Raji (cell line): ENCODE measurements around the gene COX8C.

Experiments used
- POLR2A ChIP-seq: IDR thresholded peaks from 2 replicates; pipeline ENCODE4 v1.6.1; 2011; ENCODE audit warnings: low read depth, low read length, control low read depth; ENCODE audit not compliant: insufficient read depth

Gene COX8C

DNA sequence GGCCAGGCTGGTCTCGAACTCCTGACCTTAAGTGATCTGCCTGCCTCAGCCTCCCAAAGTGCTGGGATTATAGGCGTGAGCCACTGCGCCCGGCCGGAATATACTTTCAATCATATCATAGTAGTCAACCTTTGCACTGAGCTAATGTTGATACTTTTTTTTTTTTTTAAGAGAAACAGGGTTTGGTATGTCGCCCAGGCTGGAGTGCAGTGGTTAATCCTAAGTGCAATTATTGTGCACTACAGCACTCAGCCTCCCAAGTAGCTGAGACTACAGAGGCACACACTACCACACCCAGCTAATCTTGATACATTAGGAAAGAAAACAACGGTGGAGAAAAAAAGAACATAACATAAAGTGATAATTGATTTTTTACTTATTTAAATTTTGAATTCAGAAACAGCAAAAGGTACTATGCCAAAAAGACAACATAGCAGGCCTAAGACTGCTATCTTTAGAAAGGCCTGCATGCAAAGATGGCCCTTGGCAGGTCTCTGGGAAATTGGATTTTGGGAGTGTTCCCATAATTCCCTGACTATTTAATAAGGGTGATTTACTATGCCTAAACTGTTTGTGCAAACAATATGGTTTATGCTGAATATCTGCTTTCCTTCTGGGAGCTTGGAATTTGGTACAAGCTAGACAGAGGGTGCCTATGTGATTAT is 29.6 kb upstream of the COX8C start:
- TF ChIP-seq POLR2A, result no peak

DNA sequence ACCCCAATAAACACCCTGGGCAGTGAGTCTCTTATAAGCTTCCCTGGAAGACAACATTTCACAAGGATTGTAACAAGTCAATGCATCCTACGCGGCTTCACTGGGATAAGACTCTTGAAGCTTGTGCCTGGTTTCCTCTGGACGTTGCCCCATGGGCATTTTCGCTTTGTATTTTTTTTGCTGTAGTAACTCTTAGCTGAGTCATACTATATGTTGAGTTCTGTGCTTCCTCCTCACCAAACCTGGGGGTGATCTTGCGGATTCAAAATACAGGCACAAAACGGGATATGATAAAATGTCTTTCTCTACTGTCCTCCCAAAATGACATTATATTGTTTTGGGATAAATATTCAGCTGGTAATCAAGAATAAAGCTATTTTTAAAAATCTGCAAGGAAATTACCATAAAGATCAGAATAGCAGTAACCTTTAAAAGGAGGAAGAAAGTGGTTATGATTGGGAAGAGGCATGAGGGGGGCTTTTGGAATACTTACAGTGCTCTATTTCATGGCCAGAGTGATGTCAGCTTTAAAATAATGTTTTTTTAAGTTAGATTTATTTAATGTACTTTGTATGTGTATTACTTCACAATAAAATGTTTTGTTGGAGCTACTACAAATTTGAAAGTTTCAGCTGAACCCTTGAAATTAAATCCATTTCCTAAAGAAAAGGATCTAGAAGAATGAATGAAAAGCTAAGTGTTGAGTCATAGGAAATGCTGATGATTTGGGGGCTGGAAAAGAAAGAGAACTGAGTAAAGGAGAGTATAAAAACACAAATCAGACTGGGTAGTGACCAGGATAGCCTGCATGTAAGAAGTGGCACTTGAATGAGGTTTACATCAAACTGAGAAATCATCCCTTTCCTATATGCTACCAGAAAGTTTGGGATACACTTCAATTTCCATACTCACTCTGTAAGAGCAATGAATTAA is 28.8 kb upstream of the COX8C start:
- no peak for TF ChIP-seq POLR2A

- TF ChIP-seq POLR2A, result no peak
These were observed 28.1 kb upstream of the COX8C start for GRCh38 chr14:93318927-93319326.

- TF ChIP-seq POLR2A, result no peak
These were observed 27.5 kb upstream of the COX8C start for GRCh38 chr14:93319494-93319893.

- no peak for TF ChIP-seq POLR2A
These were observed 27.0 kb upstream of the COX8C start for GRCh38 chr14:93319958-93320357.

- TF ChIP-seq POLR2A, result no peak
These were observed 26.5 kb upstream of the COX8C start for GRCh38 chr14:93320489-93320888.

- no peak for TF ChIP-seq POLR2A
These were observed 23.9 kb upstream of the COX8C start for GRCh38 chr14:93322929-93323599.

DNA sequence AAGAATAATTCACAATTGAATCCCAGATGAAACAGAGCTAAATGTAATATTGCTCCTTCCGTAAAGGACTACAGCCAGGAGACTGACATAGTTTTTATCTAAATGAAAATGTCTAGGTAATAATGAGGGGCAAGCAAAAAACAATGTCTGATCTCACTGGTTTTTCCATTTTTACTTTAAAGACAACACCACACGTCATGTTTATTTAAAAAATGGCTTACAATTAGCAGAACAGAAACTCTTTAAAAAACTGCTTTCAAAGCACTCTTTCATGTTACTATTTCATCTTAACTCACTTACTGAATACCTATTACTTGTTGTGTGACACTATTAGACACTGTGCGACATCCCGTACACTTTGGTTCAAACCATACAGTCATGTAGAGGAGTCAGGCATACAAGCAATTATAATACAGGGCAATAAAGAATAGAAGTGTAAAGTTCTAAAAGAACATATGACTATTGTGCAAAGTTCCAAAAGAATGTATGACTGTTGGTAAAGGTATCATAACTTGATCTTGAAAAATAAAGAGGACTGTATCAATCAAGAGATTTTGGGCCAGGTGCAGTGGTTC is 23.3 kb upstream of the COX8C start:
- TF ChIP-seq POLR2A, result no peak

DNA sequence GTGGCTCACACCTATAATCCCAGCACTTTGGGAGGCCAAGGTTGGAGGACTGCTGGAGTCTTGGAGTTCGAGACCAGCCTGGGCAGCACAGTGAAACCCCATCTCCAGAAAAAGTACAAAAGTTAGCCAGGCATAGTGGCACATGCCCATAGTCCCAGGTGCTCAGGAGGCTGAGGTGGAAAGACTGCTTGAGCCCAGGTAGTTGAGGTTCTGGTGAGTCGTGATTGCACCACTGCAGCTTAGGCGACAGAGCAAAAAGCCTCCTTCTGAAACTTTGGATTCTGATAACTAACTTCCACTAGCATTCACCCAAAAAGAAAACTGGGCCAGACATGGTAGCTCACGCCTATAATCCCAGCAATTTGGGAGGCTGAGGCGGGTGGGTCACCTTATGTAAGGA is 20.8 kb upstream of the COX8C start:
- TF ChIP-seq POLR2A, result no peak

DNA sequence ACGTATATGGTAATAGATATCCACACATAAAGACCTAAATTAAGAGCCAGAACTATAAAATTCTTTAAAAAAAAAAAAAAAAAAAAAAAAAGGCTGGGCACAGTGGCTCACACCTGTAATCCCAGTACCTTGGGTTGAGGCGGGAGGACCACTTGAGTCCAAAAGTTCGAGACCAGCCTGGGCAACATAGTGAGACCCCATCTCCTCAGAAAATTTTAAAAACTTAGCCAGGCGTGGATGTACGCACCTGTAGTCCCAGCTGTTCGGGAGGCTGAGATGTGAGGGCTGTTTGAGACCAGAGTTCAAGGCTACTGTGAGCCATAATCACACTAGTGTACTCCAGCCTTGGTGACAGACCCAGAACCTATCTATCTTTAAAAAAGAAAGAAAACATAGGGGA is 18.4 kb upstream of the COX8C start:
- TF ChIP-seq POLR2A, result no peak

GRCh38 chr14:93329965-93330608 is 16.9 kb upstream of the COX8C start:
- TF ChIP-seq POLR2A, result no peak

GRCh38 chr14:93330609-93331000 is 16.4 kb upstream of the COX8C start:
- no peak for TF ChIP-seq POLR2A

DNA sequence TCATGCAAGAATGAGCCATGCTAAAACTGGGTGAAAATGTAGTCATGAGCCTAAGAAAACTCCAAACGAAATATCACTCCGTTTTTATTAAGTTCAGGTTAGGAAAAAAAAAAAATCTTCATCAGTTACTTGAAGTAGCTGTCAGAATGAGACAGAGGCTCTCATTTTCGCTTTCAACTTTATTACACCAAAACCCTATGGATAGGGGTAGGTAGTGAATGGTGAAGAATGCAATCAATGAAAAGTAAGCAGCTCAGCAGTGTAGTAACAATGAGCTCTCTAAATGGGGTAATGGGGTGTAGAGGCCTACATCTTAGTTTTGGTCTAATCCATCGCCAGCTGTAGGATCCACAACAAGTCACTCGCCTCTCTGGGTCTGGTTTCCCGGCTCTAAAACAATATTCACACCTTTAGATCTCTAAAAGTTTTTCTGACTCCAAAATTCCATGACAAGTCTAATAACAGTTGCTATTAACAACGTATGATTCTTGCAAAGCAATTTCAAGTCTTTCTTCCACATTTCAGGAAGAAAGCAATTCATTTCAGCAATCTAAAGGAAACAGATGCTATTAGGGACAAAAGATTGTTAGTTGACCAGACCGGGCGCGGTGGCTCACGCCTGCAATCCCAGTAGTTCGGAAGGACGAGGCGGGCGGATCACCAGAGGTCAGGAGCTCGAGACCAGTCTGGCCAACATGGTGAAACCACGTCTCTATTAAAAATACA is 15.8 kb upstream of the COX8C start:
- TF ChIP-seq POLR2A, result no peak

DNA sequence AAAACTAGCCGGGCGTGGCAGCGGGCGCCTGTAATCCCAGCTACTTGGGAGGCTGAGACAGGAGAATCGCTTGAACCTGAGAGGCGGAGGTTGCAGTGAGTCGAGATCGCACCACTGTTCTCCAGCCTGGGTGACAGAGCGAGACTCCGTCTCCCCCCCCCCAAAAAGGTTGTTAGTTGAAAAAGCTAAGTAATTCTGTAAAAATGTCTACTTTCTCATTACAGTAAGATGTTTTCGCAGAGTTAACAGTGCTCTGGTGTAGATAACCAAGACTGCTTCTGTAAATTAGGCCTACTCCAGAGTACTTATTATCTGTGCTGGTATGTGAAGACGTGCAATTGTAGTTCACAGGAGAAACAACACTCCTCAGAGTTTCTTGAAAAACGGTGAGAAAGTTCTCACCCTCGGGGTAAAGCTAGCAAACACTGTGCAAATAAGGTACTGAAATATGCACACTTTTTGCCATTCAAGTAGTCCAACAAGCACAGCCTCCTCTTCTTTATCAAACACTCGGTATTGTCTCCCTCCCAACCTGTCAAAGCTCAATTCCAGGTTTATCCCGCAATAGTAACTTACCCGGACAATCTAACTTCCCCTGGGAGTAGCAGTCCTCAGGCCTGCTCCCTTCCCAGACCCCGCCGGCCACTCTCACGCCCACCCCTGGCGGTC is 15.1 kb upstream of the COX8C start:
- no peak for TF ChIP-seq POLR2A
